Neural cell (in vitro differentiated cells): ENCODE data around the gene ATP6V0A4. TPM values are rescaled to one million over a fixed set of nuclear protein-coding genes. Genes with fewer than 3 reads are reported as not detected.

Source experiments
- H2AFZ ChIP-seq: fragments of 200-600, 300-800 bp; sonication (generic), shearing (Covaris generic); 2 replicates; pipeline ENCODE4 v1.6.0; 2014; ENCODE audit warnings: low read depth, mild to moderate bottlenecking, antibody characterized with exemption, low read length, moderate library complexity
- H3F3A ChIP-seq: fragments of 200-600 bp; shearing (Covaris generic); 2 replicates; pipeline ENCODE4 v1.6.1; 2016; ENCODE audit warnings: mild to moderate bottlenecking, moderate library complexity, mixed read lengths, antibody characterized with exemption, low read length; ENCODE audit not compliant: insufficient read depth, poor library complexity, severe bottlenecking
- H3K27ac ChIP-seq: fragments of 200-600, 300-800 bp; sonication (generic), shearing (Covaris generic); 2 replicates; pipeline ENCODE4 v1.5.1; 2014; ENCODE audit warnings: mild to moderate bottlenecking, low read length, moderate library complexity
- H3K27me3 ChIP-seq: fragments of 300-800, 200-600 bp; sonication (generic), shearing (Covaris generic); 2 replicates; pipeline ENCODE4 v1.6.0; 2014; ENCODE audit warnings: mild to moderate bottlenecking, low read depth, low read length, moderate library complexity; ENCODE audit not compliant: insufficient read depth
- H3K36me3 ChIP-seq: fragments of 300-800, 200-600 bp; sonication (generic), shearing (Covaris generic); 2 replicates; pipeline ENCODE4 v1.5.1; 2014; ENCODE audit warnings: mild to moderate bottlenecking, antibody characterized with exemption, low read length, moderate library complexity; ENCODE audit not compliant: insufficient read depth
- H3K4me2 ChIP-seq: fragments of 300-800, 200-600 bp; sonication (generic), shearing (Covaris generic); 2 replicates; pipeline ENCODE4 v1.6.0; 2014; ENCODE audit warnings: mild to moderate bottlenecking, low read length
- H3K4me3 ChIP-seq: fragments of 300-800, 200-600 bp; sonication (generic), shearing (Covaris generic); 2 replicates; pipeline ENCODE4 v1.5.1; 2014; ENCODE audit warnings: mild to moderate bottlenecking, low read length, moderate library complexity
- H3K79me2 ChIP-seq: fragments of 200-600 bp; shearing (Covaris generic); replicated peaks from 2 replicates; pipeline ENCODE4 v1.6.0; 2014; ENCODE audit warnings: mild to moderate bottlenecking, low read length, moderate library complexity; ENCODE audit not compliant: insufficient read depth
- H3K9ac ChIP-seq: fragments of 300-800, 200-600 bp; sonication (generic), shearing (Covaris generic); 2 replicates; pipeline ENCODE4 v1.6.1; 2016; ENCODE audit warnings: mild to moderate bottlenecking, low read length, mixed read lengths
- H3K9me2 ChIP-seq: fragments of 200-600 bp; shearing (Covaris generic); 2 replicates; pipeline ENCODE4 v1.6.1; 2016; ENCODE audit warnings: mild to moderate bottlenecking, low read length, mixed read lengths; ENCODE audit not compliant: insufficient read depth
- H3K9me3 ChIP-seq: fragments of 200-600, 300-800 bp; sonication (generic), shearing (Covaris generic); 2 replicates; pipeline ENCODE4 v1.6.1; 2016; ENCODE audit warnings: mild to moderate bottlenecking, mixed run types, low read length, moderate library complexity, mixed read lengths
- H4K20me1 ChIP-seq: fragments of 200-600 bp; shearing (Covaris generic); 2 replicates; pipeline ENCODE4 v1.6.1; 2016; ENCODE audit warnings: mild to moderate bottlenecking, mixed run types; ENCODE audit not compliant: insufficient read depth
- EP300 ChIP-seq: fragments of 450-650 bp; conservative IDR thresholded peaks from 2 replicates; pipeline ENCODE4 v1.6.1; 2014; ENCODE audit warnings: antibody characterized with exemption, mild to moderate bottlenecking, moderate library complexity; ENCODE audit not compliant: poor library complexity, severe bottlenecking
- EZH2 ChIP-seq: fragments of 200-600, 300-800 bp; shearing (Covaris generic), sonication (generic); IDR thresholded peaks from 2 replicates; pipeline ENCODE4 v1.6.1; 2014; ENCODE audit warnings: antibody characterized with exemption, low read length, borderline replicate concordance, mild to moderate bottlenecking; ENCODE audit not compliant: insufficient read depth, poor library complexity, severe bottlenecking
- MXI1 ChIP-seq: fragments of 450-650 bp; conservative IDR thresholded peaks from 2 replicates; pipeline ENCODE4 v1.6.1; 2014; ENCODE audit warnings: antibody characterized with exemption, mild to moderate bottlenecking; ENCODE audit not compliant: poor library complexity, severe bottlenecking
- POLR2AphosphoS5 ChIP-seq: IDR thresholded peaks from 2 replicates; pipeline ENCODE4 v1.6.1; 2012
- RAD21 ChIP-seq: fragments of 450-650 bp; conservative IDR thresholded peaks from 2 replicates; pipeline ENCODE4 v1.6.1; 2014; ENCODE audit warnings: antibody characterized with exemption, mild to moderate bottlenecking, moderate library complexity
- REST ChIP-seq: IDR thresholded peaks from 2 replicates; pipeline ENCODE4 v1.6.1; 2012; ENCODE audit warnings: borderline replicate concordance
- SMC3 ChIP-seq: fragments of 450-650 bp; conservative IDR thresholded peaks from 2 replicates; pipeline ENCODE4 v1.6.1; 2014; ENCODE audit warnings: antibody characterized with exemption, mild to moderate bottlenecking, moderate library complexity; ENCODE audit not compliant: poor library complexity
- TAF1 ChIP-seq: IDR thresholded peaks from 2 replicates; pipeline ENCODE4 v1.6.1; 2012; ENCODE audit warnings: low read depth
- polyA plus RNA-seq: library from polyadenylated mRNA; depleted of rRNA; stranded (reverse); fragments of >200 nt; gene quantifications from 2 replicates; pipeline ENCODE4 v1.2.3, GENCODE V29; 2014
- TF ChIP-seq, protein P1 (sequence below): fragments of 450-650 bp; IDR thresholded peaks from 2 replicates; pipeline ENCODE4 v1.5.1; 2014; ENCODE audit warnings: antibody characterized with exemption, mild to moderate bottlenecking, moderate library complexity; ENCODE audit not compliant: poor library complexity, severe bottlenecking

ATP6V0A4 gene
- polyA plus RNA-seq, 1 donor from 2014 or later, result 0.81 TPM

DNA sequence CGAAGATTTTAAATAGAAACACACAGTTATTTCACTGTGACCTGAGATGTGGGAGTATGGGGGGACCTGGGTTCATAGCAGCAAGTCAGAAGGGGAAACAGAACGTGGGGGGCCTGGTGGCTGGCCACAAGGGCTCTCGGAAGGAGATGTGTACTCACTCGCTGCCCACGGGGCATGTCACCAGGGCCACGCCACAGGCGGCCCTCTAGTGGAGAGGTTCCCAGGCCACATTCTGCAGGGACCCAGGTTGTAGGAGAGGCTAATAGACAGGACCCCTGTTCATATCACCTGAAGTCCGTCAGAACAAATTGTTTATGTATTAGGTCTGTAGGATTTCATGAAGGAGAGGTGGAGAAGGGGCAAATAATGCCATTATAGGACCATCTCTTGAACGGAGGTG, 71.7 kb downstream of the ATP6V0A4 start:
- Histone ChIP-seq H3F3A (no peaks in the 10 kb centered on the region), H3K9ac (no peak overlapping the region), H3K9me3 (no peaks in the 10 kb centered on the region), H3K27ac (no peak overlapping the region), H3K9me2 (no peaks in the 10 kb centered on the region), H4K20me1 (no peaks in the 10 kb centered on the region), H3K4me3 (no peak overlapping the region), H3K4me2 (no peak overlapping the region), H3K27me3 (no peaks in the 10 kb centered on the region), H2AFZ (no peak overlapping the region), H3K36me3 (no peaks in the 10 kb centered on the region), H3K79me2 (no peaks in the 10 kb centered on the region)
- TF ChIP-seq POLR2AphosphoS5 (no peak), SMC3 (no peak), REST (no peak), EZH2 (no peak), TAF1 (no peak), MXI1 (no peak), RAD21 (no peak), EP300 (no peak)
- TF ChIP-seq, protein P1, sequence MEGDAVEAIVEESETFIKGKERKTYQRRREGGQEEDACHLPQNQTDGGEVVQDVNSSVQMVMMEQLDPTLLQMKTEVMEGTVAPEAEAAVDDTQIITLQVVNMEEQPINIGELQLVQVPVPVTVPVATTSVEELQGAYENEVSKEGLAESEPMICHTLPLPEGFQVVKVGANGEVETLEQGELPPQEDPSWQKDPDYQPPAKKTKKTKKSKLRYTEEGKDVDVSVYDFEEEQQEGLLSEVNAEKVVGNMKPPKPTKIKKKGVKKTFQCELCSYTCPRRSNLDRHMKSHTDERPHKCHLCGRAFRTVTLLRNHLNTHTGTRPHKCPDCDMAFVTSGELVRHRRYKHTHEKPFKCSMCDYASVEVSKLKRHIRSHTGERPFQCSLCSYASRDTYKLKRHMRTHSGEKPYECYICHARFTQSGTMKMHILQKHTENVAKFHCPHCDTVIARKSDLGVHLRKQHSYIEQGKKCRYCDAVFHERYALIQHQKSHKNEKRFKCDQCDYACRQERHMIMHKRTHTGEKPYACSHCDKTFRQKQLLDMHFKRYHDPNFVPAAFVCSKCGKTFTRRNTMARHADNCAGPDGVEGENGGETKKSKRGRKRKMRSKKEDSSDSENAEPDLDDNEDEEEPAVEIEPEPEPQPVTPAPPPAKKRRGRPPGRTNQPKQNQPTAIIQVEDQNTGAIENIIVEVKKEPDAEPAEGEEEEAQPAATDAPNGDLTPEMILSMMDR, result no peak

DNA sequence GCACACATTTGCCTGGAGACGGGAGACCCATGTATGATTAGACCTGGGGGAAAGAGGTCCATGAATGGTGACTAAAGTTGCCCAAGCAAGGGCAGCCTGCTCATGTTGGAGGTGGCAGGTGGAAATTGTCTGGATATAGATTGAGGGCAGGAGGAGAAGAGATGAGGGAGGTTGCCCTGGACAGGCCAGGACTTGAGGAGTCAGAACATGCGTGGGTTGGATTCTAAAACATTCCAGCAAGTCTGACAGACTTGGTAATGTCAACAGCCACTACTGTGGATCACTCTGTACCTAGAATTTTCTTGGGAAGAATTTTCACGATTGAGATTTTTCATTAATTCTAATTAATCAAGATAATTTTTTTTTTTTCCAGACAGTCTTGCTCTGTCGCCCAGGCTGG, 77.7 kb downstream of the ATP6V0A4 start:
- H3K36me3 ChIP-seq, result no peaks in the 10 kb centered on the region
- H2AFZ ChIP-seq, result no peak overlapping the region
- no peak overlapping the region for H3K4me3 ChIP-seq
- H3K79me2 ChIP-seq, result no peaks in the 10 kb centered on the region
- no peak overlapping the region for H3K9ac ChIP-seq
- no peaks in the 10 kb centered on the region for H3F3A ChIP-seq
- no peaks in the 10 kb centered on the region for H3K9me2 ChIP-seq
- H3K27me3 ChIP-seq, result no peaks in the 10 kb centered on the region
- H4K20me1 ChIP-seq, result no peaks in the 10 kb centered on the region
- no peak overlapping the region for H3K27ac ChIP-seq
- no peaks in the 10 kb centered on the region for H3K9me3 ChIP-seq
- TF ChIP-seq REST, result no peak
- TF ChIP-seq, protein P1, result no peak
- TF ChIP-seq EP300, result no peak
- TF ChIP-seq EZH2, result no peak
- no peak for TF ChIP-seq TAF1
- no peak for TF ChIP-seq POLR2AphosphoS5
- no peak overlapping the region for H3K4me2 ChIP-seq
